Measurements from ENCODE around the gene ATXN10. TPM values are rescaled to one million over a fixed set of nuclear protein-coding genes. Genes with fewer than 3 reads are reported as not detected.
"Not testable (repeated sequence)": the region's sequence is repeated elsewhere in the genome, so short reads cannot be mapped to it uniquely, and the experiment has no call there.

Gene ATXN10, protein sequence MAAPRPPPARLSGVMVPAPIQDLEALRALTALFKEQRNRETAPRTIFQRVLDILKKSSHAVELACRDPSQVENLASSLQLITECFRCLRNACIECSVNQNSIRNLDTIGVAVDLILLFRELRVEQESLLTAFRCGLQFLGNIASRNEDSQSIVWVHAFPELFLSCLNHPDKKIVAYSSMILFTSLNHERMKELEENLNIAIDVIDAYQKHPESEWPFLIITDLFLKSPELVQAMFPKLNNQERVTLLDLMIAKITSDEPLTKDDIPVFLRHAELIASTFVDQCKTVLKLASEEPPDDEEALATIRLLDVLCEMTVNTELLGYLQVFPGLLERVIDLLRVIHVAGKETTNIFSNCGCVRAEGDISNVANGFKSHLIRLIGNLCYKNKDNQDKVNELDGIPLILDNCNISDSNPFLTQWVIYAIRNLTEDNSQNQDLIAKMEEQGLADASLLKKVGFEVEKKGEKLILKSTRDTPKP
- 10 to 100 TPM; 58.9 to 85.0 (median 69.6) TPM for total RNA-seq
- 117 TPM for total RNA-seq (2013)
- 31.3 to 73.8 (median 44.5) reads per million in 29 experiments for total RNA-seq

DNA sequence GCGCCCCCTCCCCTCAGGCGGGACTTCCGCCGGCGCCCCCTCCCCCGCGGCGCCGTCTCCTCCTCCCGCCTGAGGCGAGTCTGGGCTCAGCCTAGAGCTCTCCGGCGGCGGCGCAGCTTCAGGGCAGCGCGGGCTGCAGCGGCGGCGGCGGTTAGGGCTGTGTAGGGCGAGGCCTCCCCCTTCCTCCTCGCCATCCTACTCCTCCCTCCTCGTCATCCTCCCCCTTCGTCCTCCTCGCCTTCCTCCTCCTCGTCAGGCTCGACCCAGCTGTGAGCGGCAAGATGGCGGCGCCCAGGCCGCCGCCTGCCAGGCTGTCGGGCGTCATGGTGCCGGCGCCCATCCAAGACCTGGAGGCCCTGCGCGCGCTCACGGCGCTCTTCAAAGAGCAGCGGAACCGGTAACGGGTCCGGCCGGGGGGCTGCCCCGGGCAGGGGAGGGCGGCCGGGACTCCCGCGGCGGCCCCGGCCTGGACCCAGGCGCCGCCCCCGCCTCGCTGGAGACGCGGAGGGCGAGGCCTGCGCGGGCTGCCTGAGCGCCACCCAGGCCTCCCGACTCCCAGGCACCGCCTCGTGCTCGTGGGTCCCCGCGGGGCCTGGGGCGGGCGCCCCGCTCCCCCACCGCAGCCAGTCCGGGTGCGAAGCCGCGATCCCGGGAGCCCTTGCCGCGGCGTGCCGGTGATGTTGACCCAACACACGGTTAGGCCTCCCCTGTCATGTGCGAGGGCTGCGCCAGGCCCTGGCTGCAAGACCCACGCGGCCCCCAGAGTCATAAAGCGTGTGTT, at the start of gene ATXN10:
Gene ATXN10 (plus strand): TSS at position 52 of the 781 bp plus-strand sequence. CDS start 230 bp downstream, at position 282.
- Mint-ChIP-seq H3K4me3 (peak within 1 kb of the TSS; percentile 85 to 90 (median 88)), H3K36me3 (peaks cover 6% of the 10 kb centered on the region), H3K27ac (peak within 1 kb of the TSS; percentile 69 to 82), H3K4me1 (peaks cover 39 to 45% (median 41%) of the 10 kb centered on the region in 3 donors), H3K9me3 (no peaks in the 10 kb centered on the region), H3K27me3 (peaks cover 3 to 4% of the 10 kb centered on the region in 2 donors)
- Histone ChIP-seq H3K4me1 (ENCODE audit: control insufficient read depth in 1 of 2, extremely low read depth in 1 of 2, insufficient read depth in 2 of 2, low read length in 2 of 2) (peaks cover 8 to 24% of the 10 kb centered on the region in 2 experiments), H3K4me3 (ENCODE audit: control insufficient read depth in 1 of 2, extremely low read depth in 1 of 2, low read length in 1 of 2) (peak within 1 kb of the TSS; percentile 69 to 78), H3K36me3 (ENCODE audit: control insufficient read depth in 2 of 2, extremely low read depth in 1 of 2, insufficient read depth in 1 of 2, low read length in 1 of 2) (peaks cover 0 to 3% of the 10 kb centered on the region in 2 donors), H3K9me3 (no peaks in the 10 kb centered on the region), H3K27ac (ENCODE audit: low read length) (peak within 1 kb of the TSS; percentile 28), H3K27me3 (replicated peaks in 1 of 2; ENCODE audit: control insufficient read depth in 2 of 2, extremely low read depth in 1 of 2, insufficient read depth in 2 of 2, low read length in 1 of 2) (no peaks in the 10 kb centered on the region)
- ChIA-PET CTCF (no interaction called here), POLR2A (no interaction called here)
- ATAC-seq (replicated peaks in 1 of 4) (peak; percentile 79 to 83 (median 80)), DNase-seq (peak; percentile 34 to 75 (median 57))
- WGBS (ENCODE audit: insufficient coverage) = under 1% methylated on average over 88 of the region's 89 CpGs

DNA sequence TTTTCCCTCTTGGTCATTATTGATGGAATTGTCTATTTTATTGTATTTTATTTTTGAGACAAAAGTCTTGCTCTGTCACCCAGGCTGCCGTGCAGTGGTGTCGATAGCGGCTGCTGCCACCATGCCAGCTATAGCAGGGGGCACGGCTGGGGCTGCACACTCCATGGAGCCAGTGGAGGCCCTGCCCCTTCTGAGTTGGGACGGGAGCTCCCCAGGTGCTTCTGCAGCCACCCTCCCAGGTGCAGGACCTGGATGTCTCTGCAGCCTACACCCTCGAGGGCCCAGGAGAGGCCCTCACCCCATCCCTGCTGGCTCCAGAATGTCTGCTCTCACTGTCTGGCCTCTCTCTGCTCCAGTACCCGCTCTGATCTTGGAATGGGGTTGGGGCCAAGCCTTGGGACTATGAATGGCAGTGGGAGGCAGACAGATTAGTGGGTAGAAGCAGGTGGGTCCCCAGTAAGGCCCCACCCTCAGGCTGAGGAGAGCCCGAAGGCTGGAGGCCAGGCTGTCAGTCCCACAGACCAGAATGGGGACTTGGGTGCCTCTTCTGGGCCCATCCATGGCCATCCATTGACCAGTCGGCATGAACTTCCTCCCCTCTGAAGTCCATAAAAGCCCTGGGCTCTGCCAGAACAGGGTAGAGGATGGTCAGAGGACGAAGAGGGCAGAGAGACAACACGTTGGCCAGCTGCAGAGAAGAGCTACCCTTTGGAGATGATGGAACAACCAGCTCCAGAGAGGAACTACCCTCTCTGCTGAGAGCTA, 49.6 kb upstream of the ATXN10 start:
- WGBS (ENCODE audit: insufficient coverage) = 82% methylated on average over 7 of the region's 11 CpGs
- H3K4me1 Mint-ChIP-seq = no peaks in the 10 kb centered on the region
- Histone ChIP-seq H3K4me1 (ENCODE audit: control insufficient read depth in 1 of 2, extremely low read depth in 1 of 2, insufficient read depth in 2 of 2, low read length in 2 of 2) (no peaks in the 10 kb centered on the region), H3K36me3 (ENCODE audit: control insufficient read depth in 2 of 2, extremely low read depth in 1 of 2, insufficient read depth in 1 of 2, low read length in 1 of 2) (no peaks in the 10 kb centered on the region), H3K9me3 (no peaks in the 10 kb centered on the region), H3K27ac (ENCODE audit: low read length) (no peak overlapping the region), H3K4me3 (ENCODE audit: control insufficient read depth in 1 of 2, extremely low read depth in 1 of 2, low read length in 1 of 2) (no peak overlapping the region), H3K27me3 (replicated peaks in 1 of 2; ENCODE audit: control insufficient read depth in 2 of 2, extremely low read depth in 1 of 2, insufficient read depth in 2 of 2, low read length in 1 of 2) (peaks cover 0 to 9% of the 10 kb centered on the region in 2 experiments)
- no peak overlapping the region for H3K4me3 Mint-ChIP-seq
- CTCF ChIA-PET = no interaction called here
- ATAC-seq (replicated peaks in 1 of 4) (no peak), DNase-seq (no peak)
- POLR2A ChIA-PET = no interaction called here
- no peak overlapping the region for H3K27ac Mint-ChIP-seq
- H3K36me3 Mint-ChIP-seq = no peaks in the 10 kb centered on the region
- peaks cover 4 to 17% of the 10 kb centered on the region in 2 donors for H3K27me3 Mint-ChIP-seq
- H3K9me3 Mint-ChIP-seq = peaks cover 0 to 6% (median 0%) of the 10 kb centered on the region in 3 donors

DNA sequence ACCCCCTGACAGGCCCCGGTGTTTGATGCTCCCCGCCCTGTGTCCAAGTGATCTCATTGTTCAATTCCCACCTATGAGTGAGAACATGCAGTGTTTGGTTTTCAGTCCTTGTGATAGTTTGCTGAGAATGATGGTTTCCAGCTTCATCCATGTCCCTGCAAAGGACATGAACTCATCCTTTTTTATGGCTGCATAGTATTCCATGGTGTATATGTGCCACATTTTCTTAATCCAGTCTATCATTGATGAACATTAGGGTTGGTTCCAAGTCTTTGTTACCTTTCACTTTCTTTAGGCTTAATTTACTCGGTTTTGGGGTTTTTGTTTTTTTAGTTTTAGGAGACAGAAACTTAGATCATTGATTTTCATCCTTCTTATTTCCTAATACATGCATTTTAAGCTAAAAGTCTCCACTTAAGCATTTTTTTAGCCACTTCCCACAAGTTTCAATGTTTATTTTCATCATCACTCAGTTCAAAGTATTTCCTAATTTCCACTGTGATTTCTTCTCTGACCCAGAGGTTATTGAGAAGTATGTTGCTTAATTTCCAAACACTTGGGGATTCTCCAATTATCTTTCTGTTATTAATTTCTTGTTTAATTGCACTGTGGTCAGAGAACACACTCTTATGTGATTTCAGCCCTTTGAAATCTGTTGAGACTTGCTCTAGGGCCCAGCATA, 48.0 kb upstream of the ATXN10 start:
- H3K36me3 Mint-ChIP-seq; H3K4me3 ChIP-seq (ENCODE audit: control insufficient read depth in 1 of 2, extremely low read depth in 1 of 2, low read length in 1 of 2); CTCF ChIA-PET; H3K4me3 Mint-ChIP-seq; H3K9me3 ChIP-seq; H3K4me1 Mint-ChIP-seq; POLR2A ChIA-PET; ATAC-seq (replicated peaks in 1 of 4); DNase-seq; H3K9me3 Mint-ChIP-seq; H3K27ac ChIP-seq (ENCODE audit: low read length); H3K4me1 ChIP-seq (ENCODE audit: control insufficient read depth in 1 of 2, extremely low read depth in 1 of 2, insufficient read depth in 2 of 2, low read length in 2 of 2); H3K36me3 ChIP-seq (ENCODE audit: control insufficient read depth in 2 of 2, extremely low read depth in 1 of 2, insufficient read depth in 1 of 2, low read length in 1 of 2); H3K27ac Mint-ChIP-seq: not testable (repeated sequence)
- WGBS (ENCODE audit: insufficient coverage) = no CpG with 5 or more reads among the region's 3 CpGs
- peaks cover 0 to 15% of the 10 kb centered on the region in 2 experiments for H3K27me3 ChIP-seq (replicated peaks in 1 of 2; ENCODE audit: control insufficient read depth in 2 of 2, extremely low read depth in 1 of 2, insufficient read depth in 2 of 2, low read length in 1 of 2)
- H3K27me3 Mint-ChIP-seq = peaks cover 0 to 20% of the 10 kb centered on the region in 2 donors

DNA sequence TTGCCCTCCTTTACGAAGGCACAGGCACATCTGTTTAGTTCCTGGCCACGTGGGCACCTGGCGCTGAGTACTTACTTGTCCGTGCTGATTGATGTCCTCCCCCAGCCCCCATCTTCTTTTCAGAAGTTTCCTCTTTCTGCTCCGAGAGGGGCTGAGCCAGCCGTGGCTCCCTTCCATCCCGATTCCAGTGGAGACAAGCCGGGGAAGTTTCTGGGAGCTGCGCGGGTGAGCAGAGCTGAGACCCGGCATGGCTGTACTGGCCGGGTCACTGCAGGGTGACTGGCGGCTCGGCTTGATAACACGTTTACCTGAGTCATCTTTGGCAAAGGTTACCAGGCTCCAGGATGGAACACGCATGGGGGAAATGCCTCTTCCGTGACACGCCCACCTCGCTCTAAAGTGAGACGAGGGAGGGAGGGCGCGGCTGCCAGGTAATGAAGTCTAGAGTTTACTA, 45.4 kb upstream of the ATXN10 start:
- WGBS (ENCODE audit: insufficient coverage) = 86% methylated on average over 19 of the region's 22 CpGs
- ChIA-PET POLR2A (no interaction called here), CTCF (no interaction called here)
- no peaks in the 10 kb centered on the region for H3K36me3 Mint-ChIP-seq
- no peak overlapping the region for H3K4me3 Mint-ChIP-seq
- H3K36me3 ChIP-seq (ENCODE audit: control insufficient read depth in 2 of 2, extremely low read depth in 1 of 2, insufficient read depth in 1 of 2, low read length in 1 of 2) = no peaks in the 10 kb centered on the region
- no peak overlapping the region for H3K27ac ChIP-seq (ENCODE audit: low read length)
- H3K4me1 Mint-ChIP-seq = no peaks in the 10 kb centered on the region
- no peak for ATAC-seq (replicated peaks in 1 of 4)
- H3K9me3 Mint-ChIP-seq = peaks cover 0 to 6% (median 0%) of the 10 kb centered on the region in 3 donors
- H3K9me3 ChIP-seq = no peaks in the 10 kb centered on the region
- H3K27me3 Mint-ChIP-seq = peaks cover 6 to 36% of the 10 kb centered on the region in 2 donors
- no peak for DNase-seq
- H3K27ac Mint-ChIP-seq = no peak overlapping the region
- H3K4me3 ChIP-seq (ENCODE audit: control insufficient read depth in 1 of 2, extremely low read depth in 1 of 2, low read length in 1 of 2) = no peak overlapping the region
- H3K27me3 ChIP-seq (replicated peaks in 1 of 2; ENCODE audit: control insufficient read depth in 2 of 2, extremely low read depth in 1 of 2, insufficient read depth in 2 of 2, low read length in 1 of 2) = peaks cover 0 to 30% of the 10 kb centered on the region in 2 experiments
- no peaks in the 10 kb centered on the region for H3K4me1 ChIP-seq (ENCODE audit: control insufficient read depth in 1 of 2, extremely low read depth in 1 of 2, insufficient read depth in 2 of 2, low read length in 2 of 2)

DNA sequence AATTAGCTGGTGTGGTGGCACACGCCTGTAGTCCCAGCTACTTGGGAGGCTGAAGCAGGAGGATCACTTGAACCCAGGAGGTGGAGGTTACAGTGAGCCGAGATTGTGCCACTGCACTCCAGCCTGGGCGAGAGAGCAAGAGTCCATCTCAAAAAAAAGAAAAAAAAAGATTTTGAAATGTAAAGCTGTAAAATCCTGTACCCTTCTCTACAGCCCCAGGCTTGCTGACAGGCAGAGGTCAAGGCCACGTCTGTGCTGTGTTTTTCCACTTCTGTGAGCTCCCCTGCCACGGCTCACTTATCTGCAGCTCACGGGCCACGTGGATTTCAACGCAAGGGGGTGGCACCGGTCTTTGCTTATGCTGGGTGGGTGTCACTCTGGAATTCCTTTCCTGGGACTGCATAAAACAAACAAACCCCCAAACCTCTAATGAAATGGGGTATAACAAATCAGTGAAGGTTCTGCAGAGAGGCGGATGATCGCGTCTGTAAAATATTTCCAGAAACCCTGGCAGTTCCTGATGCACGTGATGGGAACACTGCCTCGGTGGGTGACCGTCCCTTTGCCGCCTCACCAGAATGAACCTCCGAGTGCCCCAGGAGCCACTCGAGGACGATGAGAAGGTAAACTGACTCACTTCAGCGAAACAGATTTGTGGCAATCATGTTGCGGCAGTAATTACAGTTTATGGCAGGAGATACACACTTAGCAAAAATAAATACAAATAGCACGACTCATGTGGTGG, 44.0 kb upstream of the ATXN10 start:
- no peaks in the 10 kb centered on the region for H3K4me1 ChIP-seq (ENCODE audit: control insufficient read depth in 1 of 2, extremely low read depth in 1 of 2, insufficient read depth in 2 of 2, low read length in 2 of 2)
- H3K27me3 Mint-ChIP-seq = peaks cover 19 to 47% of the 10 kb centered on the region in 2 donors
- CTCF ChIA-PET = no interaction called here

More for the DNA sequence above, 44.0 kb upstream of the ATXN10 start:
- DNase-seq = no peak
- Histone ChIP-seq H3K27me3 (replicated peaks in 1 of 2; ENCODE audit: control insufficient read depth in 2 of 2, extremely low read depth in 1 of 2, insufficient read depth in 2 of 2, low read length in 1 of 2) (peaks cover 0 to 40% of the 10 kb centered on the region in 2 experiments), H3K9me3 (no peaks in the 10 kb centered on the region), H3K36me3 (ENCODE audit: control insufficient read depth in 2 of 2, extremely low read depth in 1 of 2, insufficient read depth in 1 of 2, low read length in 1 of 2) (no peaks in the 10 kb centered on the region), H3K4me3 (ENCODE audit: control insufficient read depth in 1 of 2, extremely low read depth in 1 of 2, low read length in 1 of 2) (no peak overlapping the region), H3K27ac (ENCODE audit: low read length) (no peak overlapping the region)
- 89% methylated on average over 10 of the region's 22 CpGs for WGBS (ENCODE audit: insufficient coverage)
- Mint-ChIP-seq H3K27ac (no peak overlapping the region), H3K4me1 (no peaks in the 10 kb centered on the region), H3K9me3 (peaks cover 0 to 6% (median 0%) of the 10 kb centered on the region in 3 donors), H3K36me3 (no peaks in the 10 kb centered on the region), H3K4me3 (no peak overlapping the region)
- POLR2A ChIA-PET = no interaction called here
- ATAC-seq (replicated peaks in 1 of 4) = no peak
